WERI-Rb-1 (cell line): ENCODE data around the gene SNTN.

Source experiments
- DNase-seq: peaks from one replicate; pipeline ENCODE4 v3.0.0-alpha.2; 2020
- H3K27ac ChIP-seq: fragments of 250-450 bp; sonication (Bioruptor Pico); 2 replicates; pipeline ENCODE4 v1.5.1; 2020; ENCODE audit warnings: mild to moderate bottlenecking, moderate library complexity
- H3K27me3 ChIP-seq: fragments of 250-450 bp; sonication (Bioruptor Pico); 2 replicates; pipeline ENCODE4 v1.5.1; 2021; ENCODE audit warnings: mild to moderate bottlenecking, low read depth, moderate library complexity; ENCODE audit not compliant: insufficient read depth, severe bottlenecking
- H3K36me3 ChIP-seq: fragments of 250-450 bp; sonication (Bioruptor Pico); 2 replicates; pipeline ENCODE4 v1.5.1; 2020; ENCODE audit warnings: mild to moderate bottlenecking, moderate library complexity
- H3K4me3 ChIP-seq: 2 replicates; pipeline ENCODE4 v1.5.1; 2011; ENCODE audit warnings: low read depth, mild to moderate bottlenecking, control low read depth, low read length
- H3K9me3 ChIP-seq: fragments of 250-450 bp; sonication (Bioruptor Pico); 2 replicates; pipeline ENCODE4 v1.5.1; 2021; ENCODE audit warnings: mild to moderate bottlenecking, moderate library complexity; ENCODE audit not compliant: severe bottlenecking
- CTCF ChIP-seq: IDR thresholded peaks from 2 replicates; pipeline ENCODE4 v1.5.1; 2011; ENCODE audit warnings: low read depth, mild to moderate bottlenecking, control low read depth, inconsistent platforms, low read length

Gene SNTN

GRCh38 chr3:63679186-63679585, 26.7 kb downstream of the SNTN start:
- no peak for TF ChIP-seq CTCF
- H3K4me3 ChIP-seq: no peak overlapping the region
- no peaks in the 10 kb centered on the region for H3K36me3 ChIP-seq
- no peaks in the 10 kb centered on the region for H3K9me3 ChIP-seq
- DNase-seq: no peak
- no peak overlapping the region for H3K27ac ChIP-seq
- no peaks in the 10 kb centered on the region for H3K27me3 ChIP-seq

- H3K9me3 ChIP-seq: no peaks in the 10 kb centered on the region
- TF ChIP-seq CTCF: no peak
- H3K27ac ChIP-seq: no peak overlapping the region
- no peak for DNase-seq
- no peaks in the 10 kb centered on the region for H3K27me3 ChIP-seq
- no peak overlapping the region for H3K4me3 ChIP-seq
- no peaks in the 10 kb centered on the region for H3K36me3 ChIP-seq
These were observed 31.6 kb downstream of the SNTN start for GRCh38 chr3:63684081-63684480.

- DNase-seq: no peak
- H3K27ac ChIP-seq: no peak overlapping the region
- no peak for TF ChIP-seq CTCF
These were observed 32.9 kb downstream of the SNTN start for GRCh38 chr3:63685340-63685739.

GRCh38 chr3:63687278-63688225, 35.1 kb downstream of the SNTN start:
- no peaks in the 10 kb centered on the region for H3K36me3 ChIP-seq
- no peak for TF ChIP-seq CTCF
- no peak for DNase-seq

More at GRCh38 chr3:63685340-63685739, 32.9 kb downstream of the SNTN start:
- H3K4me3 ChIP-seq: no peak overlapping the region
- no peaks in the 10 kb centered on the region for H3K9me3 ChIP-seq
- H3K36me3 ChIP-seq: no peaks in the 10 kb centered on the region
- H3K27me3 ChIP-seq: no peaks in the 10 kb centered on the region

GRCh38 chr3:63689285-63689684, 36.8 kb downstream of the SNTN start:
- Histone ChIP-seq H3K27me3 (no peaks in the 10 kb centered on the region), H3K9me3 (no peaks in the 10 kb centered on the region), H3K36me3 (no peaks in the 10 kb centered on the region), H3K27ac (no peak overlapping the region), H3K4me3 (no peak overlapping the region)
- no peak for DNase-seq
- TF ChIP-seq CTCF: no peak

More at GRCh38 chr3:63687278-63688225, 35.1 kb downstream of the SNTN start:
- H3K4me3 ChIP-seq: no peak overlapping the region
- H3K27me3 ChIP-seq: no peaks in the 10 kb centered on the region
- H3K9me3 ChIP-seq: no peaks in the 10 kb centered on the region
- H3K27ac ChIP-seq: no peak overlapping the region
